Heart right ventricle (tissue), 16 donors: ENCODE measurements around the gene SLC39A1. TPM values are rescaled to one million over a fixed set of nuclear protein-coding genes. Genes with fewer than 3 reads are reported as not detected.

ENCODE experiments used
- ATAC-seq, 8 donors: fragments of 200-7000 bp; cut with Tn5 transposase; one replicate each; pipeline ENCODE4 v1.9.1; 2020; ENCODE audit warnings: mild to moderate bottlenecking in 8 of 8, moderate library complexity in 8 of 8, moderate number of reproducible peaks in 1 of 8
- DNase-seq, 2 donors: peaks; one replicate each; pipeline ENCODE4 v3.0.0-alpha.2; 2020
- H3K27ac ChIP-seq, 10 donors: fragments of 200-600 bp; sonication (generic) in 2 of 10; one replicate each; pipeline versions ENCODE4 v1.5.0 to v1.8.0; 2020 to 2022; ENCODE audit warnings: mild to moderate bottlenecking in 3 of 10
- H3K27me3 ChIP-seq, 7 donors: fragments of 200-600 bp; one replicate each; pipeline ENCODE4 v1.8.0; 2021 to 2022; ENCODE audit warnings: mild to moderate bottlenecking in 2 of 7
- H3K36me3 ChIP-seq, 9 donors: fragments of 200-600 bp; sonication (generic) in 1 of 9; one replicate each; pipeline versions ENCODE4 v1.5.0 to v1.8.0; 2020 to 2022; ENCODE audit warnings: mild to moderate bottlenecking in 2 of 9
- H3K4me1 ChIP-seq, 9 donors: fragments of 200-600 bp; sonication (generic) in 1 of 9; one replicate each; pipeline versions ENCODE4 v1.5.0 to v1.8.0; 2020 to 2022; ENCODE audit warnings: mild to moderate bottlenecking in 4 of 9
- H3K4me3 ChIP-seq, 10 donors: fragments of 200-600 bp; sonication (generic) in 2 of 10; one replicate each; pipeline versions ENCODE4 v1.5.0 to v1.8.0; 2020 to 2022; ENCODE audit warnings: mild to moderate bottlenecking in 7 of 10, moderate library complexity in 2 of 10
- H3K9me3 ChIP-seq, 11 donors: fragments of 200-600 bp in 10 of 11; sonication (generic) in 2 of 11; one replicate each; pipeline versions ENCODE4 v1.5.0 to v1.8.0; 2013 to 2022; ENCODE audit warnings: mild to moderate bottlenecking in 2 of 11, control low read depth in 1 of 11, moderate library complexity in 1 of 11
- CTCF ChIP-seq, 9 donors: fragments of 200-600 bp; sonication (generic) in 2 of 9; IDR thresholded peaks; one replicate each; pipeline versions ENCODE4 v1.5.0 to v1.8.0; 2021 to 2022; ENCODE audit warnings: antibody characterized with exemption in 9 of 9, mild to moderate bottlenecking in 5 of 9, moderate library complexity in 1 of 9
- WGBS, 2 donors: extraction: QIAGEN DNeasy Blood & Tissue Kit; methylation state at CpG; one replicate each; pipeline ENCODE4 v1.1.7; 2013; ENCODE audit warnings: inconsistent platforms in 1 of 2; 5-methylcytosine and 5-hydroxymethylcytosine counted together
- intact Hi-C, 10 donors: fragments of 100-400 bp; cut with DNase I; formaldehyde crosslinking; loops; one replicate each; pipeline versions ENCODE4 v1.11.1 to v1.14.2; 2022
- polyA plus RNA-seq, 2 donors: library from polyadenylated mRNA; stranded (reverse); fragments of 200-250 nt; gene quantifications; one replicate each; pipeline ENCODE4 v1.2.3, GENCODE V29; 2013
- total RNA-seq, 10 donors: library from RNA; stranded (reverse); fragmentation: NEBNext Ultra II Directional in 3 of 10; extraction: Animal tissue kit (Norgen Biotek cat#: 25700) in 3 of 10; gene quantifications; one replicate each; pipeline versions ENCODE4 v1.2.1 to v1.2.4, GENCODE V29; 2021 to 2023
- donor health status: Arrhythmogenic right ventricular cardiomyopathy.
- donor health status: ischemic (EF 13 %, LVEDD 7.1; RV severe dilation, severe dysfunction).
- donor health status: healthy with polysubstance abuse.
- donor health status: DM: no; HTN: yes; CAD: no.
- donor health status: DM: no; HTN: no; CAD: no.
- donor health status: ischemic (EF 25% LVEDD 6.9; RV normal size, moderate dysfunction).
- donor health status: ischemic (EF 25% LVEDD 5.7; RV mildly dilated, moderate dysfunction).
- donor health status: healthy.
- donor health status: DM: yes; HTN: yes; CAD: no.
- donor health status: Ischemic cardiomyopathy.
- donor health status: ischemic (EF 35%, LVEDD 5.7; RV mildly dilated, moderate dysfunction).
- donor health status: nonischemic (EF 11% LVEDD 7.7; RV severe dilation, severe dysfunction).
- donor health status: DM: yes; HTN: yes; CAD: no.
- donor health status: PGD.
- donor health status: ischemic (EF 29% LVEDD 5.4; RV normal size, mild dysfunction).
- donor health status: nonischemic (EF 23%, LVEDD 6.1; RV moderate dilation, normal function).

Gene SLC39A1
- total and polyA plus RNA-seq, 12 donors, result 24.6 to 102 (median 34.3) TPM

GRCh38 chr1:153967107-153967999, 4.0 kb upstream of the SLC39A1 start, which contains the start of gene CREB3L4:
TSS of gene CREB3L4 (plus strand) at chr1:153967902. CDS start at chr1:153968526, 624 bp downstream.
- no peaks in the 10 kb centered on the region for H3K9me3 ChIP-seq
- ATAC-seq (peak; percentile 85 to 92 (median 88)), DNase-seq (peak; percentile 89 to 94)
- peak within 1 kb of the TSS; percentile 80 to 97 (median 94) for H3K27ac ChIP-seq
- peaks cover 18 to 52% (median 37%) of the 10 kb centered on the region in 9 donors for H3K4me1 ChIP-seq
- 0% methylated on average over 60 of the region's 60 CpGs for WGBS, 2 donors
- TF ChIP-seq CTCF (IDR thresholded peaks at IDR 0.05), result peak in 8 of 9 donors; percentile 27 to 64 (median 42)
- H3K4me3 ChIP-seq, result peak within 1 kb of the TSS; percentile 24 to 91 (median 67)
- no peaks in the 10 kb centered on the region for H3K36me3 ChIP-seq
- H3K27me3 ChIP-seq, result no peaks in the 10 kb centered on the region
- intact Hi-C loops, result loop anchor here in 1 of 10 donors (5.0 kb wide), 1 partner anchor 170 kb away; no protein-coding TSS in a partner anchor

DNA sequence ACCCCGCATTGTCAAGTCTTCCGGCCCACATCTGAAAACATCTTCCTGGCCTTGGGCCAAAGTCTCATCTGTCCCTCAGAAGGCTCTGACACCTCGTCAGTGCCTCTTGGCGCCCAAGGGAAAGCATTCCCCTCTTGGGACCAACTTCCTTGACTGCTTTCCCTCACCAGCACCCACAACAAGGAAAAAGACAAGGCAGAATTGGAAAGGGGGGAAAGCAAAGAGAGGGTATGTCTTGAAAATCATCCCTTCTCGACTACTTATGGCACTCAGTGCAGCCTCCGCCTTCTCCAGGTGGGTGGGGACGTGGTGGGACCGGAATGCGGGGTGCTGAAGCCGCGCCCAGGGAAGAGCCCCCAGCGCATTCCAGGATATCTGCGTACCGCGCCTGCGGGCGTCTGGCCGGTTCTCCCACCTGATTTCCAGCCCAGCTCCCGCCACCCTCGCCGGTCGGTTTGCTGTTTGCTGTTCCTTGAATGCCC, 554 bp upstream of the SLC39A1 start:
- intact Hi-C loops, result no loop called here
- 1 to 2% methylated on average over 22 of the region's 22 CpGs for WGBS, 2 donors

DNA sequence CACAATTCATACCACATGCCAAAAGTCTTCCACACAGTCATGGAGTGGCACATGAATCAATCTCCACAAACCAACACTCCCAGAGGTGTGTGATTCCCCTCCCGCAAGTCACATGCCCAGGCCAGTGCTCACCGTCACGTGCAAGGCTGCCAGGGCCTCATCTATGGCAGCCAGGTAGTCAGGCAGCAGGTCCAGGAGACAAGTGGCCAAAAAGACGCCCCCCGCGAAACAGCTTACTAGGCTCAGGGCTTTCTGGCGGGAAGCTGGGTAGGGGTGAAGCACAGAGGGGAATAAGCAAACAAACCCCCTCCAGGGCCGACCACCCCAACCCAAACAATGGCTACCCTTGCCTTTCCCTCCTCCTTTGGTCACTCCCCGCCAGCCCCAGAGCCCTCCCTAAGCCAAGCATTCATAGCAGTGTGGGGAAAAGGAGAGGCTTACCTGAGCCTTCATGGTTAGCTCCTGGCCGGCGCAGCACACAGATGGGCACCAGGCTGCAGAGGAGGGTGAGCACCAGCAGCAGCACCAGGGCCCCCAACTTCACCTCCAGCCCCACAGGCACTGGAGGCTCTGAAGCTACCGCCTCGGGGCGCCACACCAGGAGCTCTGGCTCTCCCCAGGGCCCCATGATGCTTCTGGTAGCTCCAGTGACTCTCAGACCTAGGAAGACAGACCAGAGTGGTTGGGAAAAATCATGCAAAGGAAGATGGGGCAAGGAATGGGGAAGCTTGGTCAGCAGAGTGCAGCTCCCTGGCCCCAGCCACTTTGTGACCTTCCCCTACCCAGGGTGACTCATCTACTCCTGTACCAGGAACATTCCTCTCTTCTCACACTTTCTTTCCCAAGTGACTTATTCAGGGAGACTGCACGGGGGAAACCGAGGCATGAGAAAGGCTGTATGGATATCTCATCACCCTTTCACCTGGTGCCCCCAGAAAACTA, 978 bp downstream of the SLC39A1 start:
- intact Hi-C loops, result no loop called here
- H3K9me3 ChIP-seq, result no peaks in the 10 kb centered on the region
- ATAC-seq (peak in 1 of 8 donors; percentile 8), DNase-seq (no peak)
- TF ChIP-seq CTCF (IDR thresholded peaks at IDR 0.05), result no peak
- H3K27me3 ChIP-seq, result no peaks in the 10 kb centered on the region
- 35 to 46% methylated on average over 16 of the region's 16 CpGs for WGBS, 2 donors
- H3K4me1 ChIP-seq, result peaks cover 25 to 79% (median 57%) of the 10 kb centered on the region in 9 donors
- H3K27ac ChIP-seq, result peak overlapping the region; percentile 90 to 98 (median 96)
- H3K36me3 ChIP-seq, result peaks cover 0 to 29% (median 10%) of the 10 kb centered on the region in 9 donors
- peak overlapping the region; percentile 43 to 83 (median 76) for H3K4me3 ChIP-seq

More for the DNA sequence above, 554 bp upstream of the SLC39A1 start:
- Histone ChIP-seq H3K4me1 (peaks cover 26 to 84% (median 57%) of the 10 kb centered on the region in 9 donors), H3K36me3 (peaks cover 0 to 29% (median 10%) of the 10 kb centered on the region in 9 donors), H3K9me3 (no peaks in the 10 kb centered on the region), H3K4me3 (peak overlapping the region; percentile 43 to 83 (median 76)), H3K27me3 (no peaks in the 10 kb centered on the region), H3K27ac (peak overlapping the region; percentile 90 to 98 (median 96))
- DNase-seq (no peak), ATAC-seq (peak in 2 of 8 donors; percentile 3 to 5)
- no peak for TF ChIP-seq CTCF (IDR thresholded peaks at IDR 0.05)
